GM18526 (cell line): ENCODE data around the gene CHPT1.

Source experiments
- POLR2A ChIP-seq: IDR thresholded peaks from 3 replicates; pipeline ENCODE4 v1.6.1; 2011; ENCODE audit not compliant: insufficient read length; ENCODE audit errors: extremely low read depth

Gene CHPT1

GRCh38 chr12:101675555-101675954 is 21.9 kb upstream of the CHPT1 start:
- no peak for TF ChIP-seq POLR2A

- no peak for TF ChIP-seq POLR2A
Measured at GRCh38 chr12:101678081-101678480, 19.4 kb upstream of the CHPT1 start.

- no peak for TF ChIP-seq POLR2A
Measured at GRCh38 chr12:101680240-101680639, 17.2 kb upstream of the CHPT1 start.

- TF ChIP-seq POLR2A = no peak
Measured at GRCh38 chr12:101680647-101681046, 16.8 kb upstream of the CHPT1 start.

GRCh38 chr12:101685092-101685491 is 12.3 kb upstream of the CHPT1 start:
- no peak for TF ChIP-seq POLR2A

- TF ChIP-seq POLR2A = no peak
Measured at GRCh38 chr12:101686176-101686575, 11.3 kb upstream of the CHPT1 start.

GRCh38 chr12:101690544-101691098 is 6.8 kb upstream of the CHPT1 start:
- no peak for TF ChIP-seq POLR2A

- no peak for TF ChIP-seq POLR2A
Measured at GRCh38 chr12:101691503-101692096, 5.8 kb upstream of the CHPT1 start.

- no peak for TF ChIP-seq POLR2A
Measured at GRCh38 chr12:101694297-101694848, 3.1 kb upstream of the CHPT1 start.

GRCh38 chr12:101694986-101695385 is 2.5 kb upstream of the CHPT1 start:
- TF ChIP-seq POLR2A = no peak

GRCh38 chr12:101695706-101696105 is 1.7 kb upstream of the CHPT1 start:
- no peak for TF ChIP-seq POLR2A

- no peak for TF ChIP-seq POLR2A
Measured at GRCh38 chr12:101696251-101697196, 916 bp upstream of the CHPT1 start.

- no peak for TF ChIP-seq POLR2A
Measured at GRCh38 chr12:101697930-101698799, 725 bp downstream of the CHPT1 start.

- no peak for TF ChIP-seq POLR2A
Measured at GRCh38 chr12:101698800-101699347, 1.4 kb downstream of the CHPT1 start.
